Stromal cell of bone marrow (primary cell): ENCODE data around the gene PLSCR3.

ENCODE experiments used
- DNase-seq: peaks from one replicate; pipeline ENCODE4 v3.0.0-alpha.2; 2012; ENCODE audit warnings: low read depth

PLSCR3 gene

GRCh38 chr17:7347630-7348477, 46.5 kb downstream of the PLSCR3 start:
- DNase-seq: no peak

DNA sequence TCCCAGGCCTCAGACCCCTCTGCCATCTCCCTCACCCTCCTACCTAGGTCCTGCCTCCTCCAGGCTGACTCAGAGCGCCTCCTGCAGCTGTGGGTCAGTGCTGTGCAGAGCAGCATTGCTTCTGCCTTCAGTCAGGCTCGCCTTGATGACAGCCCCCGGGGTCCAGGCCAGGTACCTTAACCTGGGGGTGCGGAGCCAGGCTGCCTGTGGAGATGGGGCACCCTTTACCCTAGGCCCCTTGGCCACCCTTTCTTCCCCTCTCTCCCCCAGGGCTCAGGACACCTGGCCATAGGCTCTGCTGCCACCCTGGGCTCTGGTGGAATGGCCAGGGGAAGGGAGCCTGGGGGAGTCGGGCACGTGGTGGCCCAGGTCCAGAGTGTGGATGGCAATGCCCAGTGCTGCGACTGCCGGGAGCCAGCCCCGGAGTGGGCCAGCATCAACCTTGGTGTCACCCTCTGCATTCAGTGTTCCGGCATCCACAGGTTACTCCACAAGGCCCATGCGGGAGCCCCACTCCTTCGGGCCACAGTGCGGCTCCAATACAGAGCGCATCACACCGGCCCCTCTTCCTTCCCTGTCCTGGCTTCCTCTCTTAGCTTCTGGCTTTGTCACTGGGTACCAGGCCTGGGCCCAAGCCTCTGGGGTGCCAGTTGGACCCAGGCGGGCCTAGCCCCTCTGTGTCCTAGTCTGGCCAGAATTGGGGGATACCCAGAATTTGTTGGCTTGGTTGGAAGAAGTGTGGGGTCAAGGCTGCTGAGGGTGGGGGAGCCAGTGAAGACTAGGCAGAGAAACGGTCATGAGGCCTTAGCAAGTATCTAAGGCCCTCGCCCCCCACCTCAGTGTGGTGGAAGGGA, 47.3 kb downstream of the PLSCR3 start:
- no peak for DNase-seq

DNA sequence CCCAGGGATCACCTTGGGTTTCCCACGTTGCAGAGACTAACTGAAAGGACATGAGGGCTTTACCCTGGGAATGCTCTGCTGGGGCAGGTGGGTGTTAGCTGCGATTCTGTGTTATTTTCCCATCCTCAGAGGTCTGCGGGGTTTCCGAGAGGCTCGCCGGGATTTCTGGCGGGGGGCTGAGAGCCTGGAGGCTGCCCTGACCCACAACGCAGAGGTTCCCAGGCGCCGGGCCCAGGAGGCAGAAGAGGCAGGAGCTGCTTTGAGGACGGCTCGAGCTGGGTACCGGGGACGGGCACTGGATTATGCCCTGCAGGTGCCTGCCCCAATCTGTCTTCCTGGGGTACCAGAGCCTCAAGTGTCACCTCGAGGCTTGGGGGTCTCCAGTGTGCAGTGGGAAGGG, 51.1 kb downstream of the PLSCR3 start:
- DNase-seq: no peak

- no peak for DNase-seq
These were observed 52.5 kb downstream of the PLSCR3 start for GRCh38 chr17:7341842-7342241.

GRCh38 chr17:7340179-7340578, 54.1 kb downstream of the PLSCR3 start:
- DNase-seq: no peak
